ENCODE results near the gene WRNIP1.

- no peak for TF ChIP-seq FOS (IDR thresholded peaks at IDR 0.05; ENCODE audit: low read depth, low read length)
- TF ChIP-seq CTCF (conservative IDR thresholded peaks at IDR 0.05; ENCODE audit: low read depth, low read length) = no peak
- TF ChIP-seq POLR2A (IDR thresholded peaks at IDR 0.05; ENCODE audit: low read depth, low read length) = no peak
- no peak for TF ChIP-seq CEBPB (IDR thresholded peaks at IDR 0.05; ENCODE audit: low read depth, low read length)
- no peak for TF ChIP-seq RFX5 (IDR thresholded peaks at IDR 0.05; ENCODE audit: low read depth, low read length)
- TF ChIP-seq MAZ (IDR thresholded peaks at IDR 0.05; ENCODE audit: borderline replicate concordance, low read depth, low read length) = no peak
- no peak for TF ChIP-seq SMC3 (IDR thresholded peaks at IDR 0.05; ENCODE audit: low read depth, low read length)
- TF ChIP-seq RAD21 (IDR thresholded peaks at IDR 0.05; ENCODE audit: low read length) = no peak
- TF ChIP-seq, protein P1, sequence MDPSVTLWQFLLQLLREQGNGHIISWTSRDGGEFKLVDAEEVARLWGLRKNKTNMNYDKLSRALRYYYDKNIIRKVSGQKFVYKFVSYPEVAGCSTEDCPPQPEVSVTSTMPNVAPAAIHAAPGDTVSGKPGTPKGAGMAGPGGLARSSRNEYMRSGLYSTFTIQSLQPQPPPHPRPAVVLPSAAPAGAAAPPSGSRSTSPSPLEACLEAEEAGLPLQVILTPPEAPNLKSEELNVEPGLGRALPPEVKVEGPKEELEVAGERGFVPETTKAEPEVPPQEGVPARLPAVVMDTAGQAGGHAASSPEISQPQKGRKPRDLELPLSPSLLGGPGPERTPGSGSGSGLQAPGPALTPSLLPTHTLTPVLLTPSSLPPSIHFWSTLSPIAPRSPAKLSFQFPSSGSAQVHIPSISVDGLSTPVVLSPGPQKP (IDR thresholded peaks at IDR 0.05; ENCODE audit: borderline replicate concordance, low read depth, low read length) = no peak
- no peak for TF ChIP-seq CHD1 (IDR thresholded peaks at IDR 0.05; ENCODE audit: low read depth, low read length)
- no peak for TF ChIP-seq MAFK (IDR thresholded peaks at IDR 0.05; ENCODE audit: low read depth, low read length)
These were observed 12.1 kb downstream of the WRNIP1 start for GRCh38 chr6:2777249-2777648.

All from IMR-90 (cell line).